ENCODE data around the gene C7orf25.

GRCh38 chr7:42924223-42924838 lies 12.5 kb upstream of the C7orf25 start:
- TF ChIP-seq EP300 (IDR thresholded peaks at IDR 0.05) (no peak), CTCF (IDR thresholded peaks at IDR 0.05) (no peak), POLR2A (IDR thresholded peaks at IDR 0.05) (no peak)
